Nucleus accumbens (tissue), 56 donors: Measurements from ENCODE around the gene SUMF1.

ENCODE experiments used
- DNase-seq, 56 donors: peaks; one replicate each; lab custom pipeline; 2025; lab: John Stamatoyannopoulos, UW

SUMF1 gene

DNA sequence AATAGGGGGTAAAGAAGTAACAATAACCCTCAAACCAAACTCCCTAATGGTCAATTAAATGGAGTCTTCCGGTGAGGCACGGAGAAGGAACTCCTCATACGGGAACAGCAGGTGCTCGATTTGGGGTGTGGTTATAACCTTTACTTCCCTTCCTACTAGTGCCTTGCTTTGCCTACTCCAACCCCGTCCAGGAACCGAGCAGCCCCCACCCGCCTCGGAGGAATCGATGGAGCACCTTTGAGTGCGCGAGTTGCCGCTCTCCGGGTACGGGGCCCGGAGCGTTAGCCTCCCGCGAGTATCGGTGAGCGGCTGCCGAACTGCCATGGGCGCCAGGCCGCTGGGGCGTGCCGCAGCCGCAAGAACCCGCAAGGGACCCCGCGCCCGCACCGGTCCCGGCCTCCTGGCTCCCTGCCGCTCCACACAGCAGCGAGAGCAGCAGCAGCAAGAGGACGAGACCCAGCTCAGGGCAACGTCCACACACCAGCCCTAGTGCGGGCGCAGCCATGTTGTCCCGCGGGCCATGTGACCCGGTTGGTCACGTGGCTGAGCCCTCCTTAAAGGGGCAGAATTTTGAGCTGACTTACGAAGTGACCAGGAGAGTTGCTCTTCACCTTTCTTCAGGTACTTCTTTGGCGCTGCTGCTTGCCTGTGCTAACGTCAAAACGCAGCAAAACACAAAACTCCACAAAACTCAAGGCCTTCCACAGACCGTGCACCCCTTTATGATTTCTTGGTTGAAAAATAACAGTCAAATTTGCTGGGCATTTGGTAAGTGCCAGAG lies at the start of gene SUMF1:
SUMF1 (minus strand) TSS at position 529 of the 781 bp plus-strand sequence; CDS start at position 505, 24 bp downstream.
- peak in 55 of 56 donors; percentile 18 to 90 (median 75) for DNase-seq

DNA sequence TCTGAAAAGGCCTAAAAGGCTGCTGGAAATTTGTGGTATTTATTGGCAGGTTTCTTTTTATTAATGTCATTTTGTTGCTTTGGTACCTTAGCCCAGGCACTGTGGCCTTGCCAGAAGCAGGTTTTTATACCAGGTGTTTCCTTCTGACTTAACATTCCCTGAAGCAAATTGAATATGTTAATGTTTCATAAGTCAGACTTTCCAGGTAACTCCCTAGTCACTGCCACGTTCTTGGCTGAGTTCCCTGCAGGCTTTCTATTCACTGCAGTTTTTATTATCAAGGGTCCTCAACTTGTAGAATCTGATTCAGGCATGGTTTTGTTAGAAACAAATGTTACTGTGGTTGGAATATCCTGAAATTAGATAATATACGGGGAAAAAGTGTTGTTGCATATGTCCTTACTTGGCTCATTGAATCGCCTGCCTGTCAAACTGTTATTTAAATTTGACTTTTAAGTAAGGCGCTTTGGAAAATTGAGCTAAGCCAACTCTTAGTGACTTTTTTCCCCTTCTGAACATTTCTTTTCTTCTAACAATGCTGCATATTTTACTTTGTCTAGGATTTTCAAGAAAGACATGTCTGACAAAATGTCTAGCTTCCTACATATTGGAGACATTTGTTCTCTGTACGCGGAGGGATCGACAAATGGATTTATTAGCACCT lies 49.0 kb upstream of the SUMF1 start:
- DNase-seq = no peak

DNA sequence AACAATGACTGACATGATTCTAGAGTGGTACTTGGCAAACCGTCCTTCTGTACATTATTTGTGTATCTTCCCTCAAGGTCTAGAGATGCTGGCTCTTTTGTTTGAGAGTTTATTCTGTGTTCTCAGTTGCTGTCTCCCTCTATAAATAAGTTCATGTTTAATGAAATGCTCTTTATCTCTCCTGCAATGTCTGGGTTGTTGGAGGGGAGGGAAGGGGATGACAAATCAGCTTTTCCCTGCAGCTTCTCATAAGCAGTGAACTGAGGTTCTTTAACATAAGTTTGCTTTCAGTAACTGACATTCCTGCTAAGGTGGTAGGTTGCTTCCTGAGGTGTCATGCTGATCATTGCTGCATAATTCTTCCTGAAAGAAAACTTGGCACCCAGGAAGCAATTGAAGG lies 47.8 kb upstream of the SUMF1 start:
- DNase-seq = no peak

DNA sequence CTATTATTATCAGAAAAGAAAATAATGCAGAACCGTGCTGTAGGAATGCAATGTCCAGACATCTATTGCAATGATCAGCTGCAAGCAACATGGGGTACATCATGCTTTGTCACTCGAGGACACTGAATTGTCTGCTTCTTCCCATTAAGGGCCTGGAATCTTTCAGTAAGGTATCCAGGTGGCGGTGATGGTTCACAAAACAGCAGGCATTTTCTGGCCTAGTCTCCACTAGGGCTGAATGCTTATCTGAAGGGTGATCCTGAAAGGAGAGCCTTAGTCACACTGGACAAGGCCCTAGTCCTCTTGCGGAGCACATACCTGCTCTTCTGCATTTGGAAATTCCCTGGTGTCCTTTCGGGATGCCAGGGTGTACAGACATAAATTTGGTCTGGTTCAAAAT lies 47.3 kb upstream of the SUMF1 start:
- DNase-seq = no peak

DNA sequence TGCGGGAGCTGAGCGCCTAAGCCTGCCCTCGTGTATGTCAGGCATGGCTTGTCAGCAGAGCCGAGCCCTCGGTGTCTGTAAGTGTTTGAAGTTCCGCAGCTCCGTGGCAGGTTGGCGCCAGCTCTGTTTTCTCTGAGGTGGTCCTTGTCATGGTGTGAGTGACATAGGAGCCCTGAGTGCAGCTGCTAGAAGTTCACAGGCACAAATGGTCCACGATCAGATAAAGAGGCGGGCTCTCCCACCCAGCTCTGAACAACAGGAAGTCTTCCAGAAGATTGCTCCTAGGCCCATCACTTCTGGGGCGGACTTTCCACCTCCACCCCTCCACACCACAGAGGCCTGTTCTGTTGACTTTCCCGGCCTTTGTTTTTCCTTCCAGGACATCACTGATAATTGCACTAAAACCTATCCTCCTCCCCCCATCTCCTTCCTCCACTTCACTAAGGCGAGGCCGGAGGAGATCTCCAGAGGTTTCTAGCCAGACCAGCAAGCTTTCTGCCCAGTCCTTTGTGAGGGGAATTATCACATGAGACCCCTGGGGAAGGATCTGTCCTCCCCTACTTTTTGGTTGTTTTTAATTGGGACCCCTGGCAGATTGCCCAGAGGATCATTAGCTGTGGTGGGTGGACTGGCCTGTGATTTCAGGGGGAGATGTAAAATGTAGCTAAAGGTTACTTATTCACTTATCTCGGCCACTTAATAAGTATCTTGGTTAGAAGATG lies 46.0 kb upstream of the SUMF1 start:
- no peak for DNase-seq

DNA sequence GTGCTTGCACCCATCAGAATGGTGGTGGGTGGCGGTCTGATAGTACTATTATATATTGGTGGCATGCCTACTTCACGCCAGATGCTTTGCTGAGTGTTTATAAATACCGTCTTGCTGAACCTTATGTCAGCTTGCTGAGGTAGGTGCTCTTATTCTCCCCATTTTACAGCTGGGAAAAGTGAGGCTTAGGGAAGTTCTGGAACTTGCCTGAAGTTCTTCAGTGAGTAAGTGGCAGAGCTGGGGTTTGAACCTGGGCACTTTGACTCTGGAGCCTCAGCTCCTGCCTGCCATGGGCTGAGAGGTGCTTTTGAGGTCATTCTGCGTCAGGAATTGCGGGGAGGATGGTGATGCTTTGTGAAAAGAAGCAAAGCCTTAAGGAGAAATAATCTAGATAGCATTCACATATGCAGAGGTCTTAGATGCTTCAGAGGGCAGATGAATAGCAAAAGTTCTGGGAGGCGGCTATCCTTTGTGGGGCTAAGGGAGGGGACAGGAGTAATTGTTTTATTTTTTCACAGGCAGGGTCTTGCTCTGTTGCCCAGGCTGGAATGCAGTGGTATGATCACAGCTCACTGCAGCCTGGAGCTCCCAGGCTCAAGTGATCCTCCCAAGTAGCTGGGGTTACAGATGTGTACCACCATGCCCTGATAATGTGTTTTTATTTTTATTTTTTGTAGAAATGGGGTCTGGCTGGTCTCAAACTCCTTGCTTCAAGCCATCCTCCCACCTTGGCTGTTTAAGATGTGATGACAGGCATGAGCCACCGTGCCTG lies 44.6 kb upstream of the SUMF1 start:
- no peak for DNase-seq

DNA sequence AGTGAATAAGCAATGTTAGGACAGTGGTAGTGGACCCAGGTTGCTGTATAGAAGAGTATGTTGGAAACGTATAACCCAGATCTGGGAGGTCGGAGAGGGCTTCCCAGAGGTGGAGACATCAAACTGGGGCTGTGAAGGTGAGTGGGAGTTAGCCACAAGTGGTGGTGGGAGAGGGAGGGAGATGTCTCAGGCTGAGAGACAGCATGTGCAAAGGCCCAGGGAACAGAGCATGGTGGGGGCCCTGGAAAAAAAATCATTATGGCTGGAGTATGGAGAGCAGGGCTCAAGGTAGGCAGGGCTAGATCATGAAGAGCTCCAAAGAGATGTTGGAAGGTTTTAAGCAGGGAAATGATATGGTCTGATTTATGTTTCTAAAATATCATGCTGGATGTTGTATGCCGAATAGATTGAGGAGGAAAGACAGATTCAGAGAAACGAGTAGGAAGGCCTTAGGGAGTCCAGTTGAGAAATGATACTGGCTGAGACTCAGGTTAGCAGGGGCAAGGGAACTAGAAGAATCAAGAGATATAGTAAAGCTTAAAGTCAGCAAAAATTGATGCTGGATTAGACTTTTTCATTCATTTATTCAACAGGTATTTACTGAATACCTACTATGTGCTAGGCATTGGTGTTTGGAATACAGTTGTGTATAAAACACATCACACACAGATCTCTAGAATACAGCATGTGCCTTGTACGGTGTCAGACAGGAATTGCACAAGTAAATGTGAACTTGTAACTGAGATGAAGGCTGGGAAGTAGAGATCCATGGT lies 43.1 kb upstream of the SUMF1 start:
- no peak for DNase-seq

DNA sequence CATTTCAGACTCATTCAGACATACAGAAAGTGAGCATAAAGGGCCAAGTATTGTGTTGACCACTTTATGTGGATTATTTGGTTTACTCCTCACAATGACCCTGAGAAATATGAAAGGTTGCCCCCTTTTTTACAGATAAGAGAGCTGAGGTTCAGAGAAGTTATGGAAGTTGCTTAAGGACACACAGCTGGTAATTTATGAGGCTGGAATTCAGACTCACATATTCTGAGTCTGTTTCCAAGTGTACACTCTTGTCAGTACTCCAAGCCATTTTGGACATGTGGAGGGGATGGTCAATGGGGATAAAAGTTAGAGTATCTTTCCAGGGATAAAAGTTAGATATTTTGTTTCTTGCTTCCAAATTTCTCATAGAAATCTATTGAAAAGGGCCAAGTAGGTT lies 42.0 kb upstream of the SUMF1 start:
- DNase-seq = no peak

DNA sequence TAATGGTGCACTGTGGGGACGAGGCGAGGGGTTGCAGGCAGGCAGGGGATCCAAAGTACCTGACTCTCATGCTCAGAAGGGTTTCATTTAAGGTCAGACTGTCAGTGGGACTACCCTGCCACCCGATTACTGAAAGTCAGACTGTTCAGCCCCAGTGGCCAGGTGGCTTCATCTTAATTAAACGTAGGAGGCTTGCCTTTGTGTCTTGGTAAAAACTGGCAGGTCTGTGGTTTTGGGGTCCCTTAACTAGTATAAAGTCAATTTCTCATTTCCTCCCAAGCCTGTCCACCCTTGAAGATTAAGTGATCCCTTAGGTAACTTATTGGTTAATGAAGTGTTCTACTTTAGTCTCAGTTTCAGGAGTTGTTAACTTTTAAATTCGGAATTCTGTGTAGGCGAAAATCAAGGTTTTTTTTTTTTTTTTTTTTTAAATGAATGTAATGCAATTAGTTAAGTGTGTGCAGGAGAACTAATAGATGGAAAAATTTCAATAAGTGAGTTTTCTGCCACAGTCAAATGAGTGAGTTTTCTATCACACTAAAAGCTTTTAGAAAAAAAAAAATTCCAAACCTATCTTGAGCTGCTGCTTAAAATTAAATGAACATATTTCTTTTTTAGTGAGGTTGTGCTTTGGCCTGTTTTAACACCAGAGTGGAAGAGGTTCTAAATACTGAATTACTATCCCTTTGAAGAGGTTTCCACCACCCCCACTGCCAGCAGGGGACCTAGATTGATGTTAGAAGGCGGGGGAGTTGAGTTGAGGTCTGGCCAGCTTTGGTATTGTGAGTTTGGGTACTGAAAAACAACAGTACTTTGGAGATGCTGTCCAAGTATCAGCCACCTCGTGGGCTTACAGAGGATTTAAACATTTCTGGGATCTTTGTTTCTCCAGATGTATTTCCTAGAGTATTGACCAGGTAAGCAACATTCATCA lies 41.2 kb upstream of the SUMF1 start:
- no peak for DNase-seq

DNA sequence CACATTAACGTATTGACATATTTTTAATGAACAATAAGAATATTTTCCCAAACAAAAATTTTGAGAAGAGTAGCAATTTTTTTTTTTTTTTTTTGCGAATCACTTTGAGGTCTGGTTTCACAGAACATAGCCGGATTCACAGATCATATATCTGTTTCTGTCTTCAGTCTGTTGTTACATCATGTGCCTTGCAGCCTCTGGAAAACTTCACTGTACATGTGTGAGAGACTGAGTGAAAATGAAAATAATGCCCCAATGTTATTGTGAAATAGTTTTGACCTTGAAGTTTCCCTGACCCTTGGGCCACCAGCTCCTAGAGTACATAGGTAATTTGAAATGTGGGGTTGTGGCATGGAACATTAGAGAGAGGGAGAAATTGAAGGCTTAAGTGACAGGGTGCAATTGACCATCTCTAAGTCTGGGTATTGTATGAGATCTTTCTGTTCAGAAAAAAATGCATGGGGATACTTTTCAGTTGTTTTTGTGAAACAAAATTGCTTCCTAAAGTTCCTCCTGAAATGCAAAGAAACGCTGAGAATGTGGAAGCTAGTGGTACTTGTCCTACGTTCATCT lies 40.0 kb upstream of the SUMF1 start:
- DNase-seq = no peak

DNA sequence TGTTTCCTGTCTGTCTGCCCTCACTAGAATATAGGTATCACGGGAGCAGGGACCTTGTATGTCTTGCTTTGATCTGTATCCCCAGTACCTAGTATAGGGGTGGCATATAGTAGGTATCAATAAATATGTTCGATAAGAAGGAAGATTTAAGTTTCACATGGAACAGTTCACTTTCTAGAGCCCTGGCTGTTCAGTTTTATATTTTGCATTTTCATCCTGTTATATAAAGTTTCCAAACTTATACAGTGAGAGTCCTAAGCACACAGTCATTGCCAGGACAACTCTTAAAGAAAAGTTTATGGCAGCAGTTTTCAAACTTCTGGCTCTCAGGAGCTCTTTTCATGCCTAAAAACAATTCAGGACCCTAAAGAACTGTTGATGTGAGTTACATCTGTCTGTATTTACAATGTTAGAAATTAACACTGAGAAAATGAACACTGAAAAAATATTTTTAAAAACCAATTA lies 39.5 kb upstream of the SUMF1 start:
- DNase-seq = no peak

DNA sequence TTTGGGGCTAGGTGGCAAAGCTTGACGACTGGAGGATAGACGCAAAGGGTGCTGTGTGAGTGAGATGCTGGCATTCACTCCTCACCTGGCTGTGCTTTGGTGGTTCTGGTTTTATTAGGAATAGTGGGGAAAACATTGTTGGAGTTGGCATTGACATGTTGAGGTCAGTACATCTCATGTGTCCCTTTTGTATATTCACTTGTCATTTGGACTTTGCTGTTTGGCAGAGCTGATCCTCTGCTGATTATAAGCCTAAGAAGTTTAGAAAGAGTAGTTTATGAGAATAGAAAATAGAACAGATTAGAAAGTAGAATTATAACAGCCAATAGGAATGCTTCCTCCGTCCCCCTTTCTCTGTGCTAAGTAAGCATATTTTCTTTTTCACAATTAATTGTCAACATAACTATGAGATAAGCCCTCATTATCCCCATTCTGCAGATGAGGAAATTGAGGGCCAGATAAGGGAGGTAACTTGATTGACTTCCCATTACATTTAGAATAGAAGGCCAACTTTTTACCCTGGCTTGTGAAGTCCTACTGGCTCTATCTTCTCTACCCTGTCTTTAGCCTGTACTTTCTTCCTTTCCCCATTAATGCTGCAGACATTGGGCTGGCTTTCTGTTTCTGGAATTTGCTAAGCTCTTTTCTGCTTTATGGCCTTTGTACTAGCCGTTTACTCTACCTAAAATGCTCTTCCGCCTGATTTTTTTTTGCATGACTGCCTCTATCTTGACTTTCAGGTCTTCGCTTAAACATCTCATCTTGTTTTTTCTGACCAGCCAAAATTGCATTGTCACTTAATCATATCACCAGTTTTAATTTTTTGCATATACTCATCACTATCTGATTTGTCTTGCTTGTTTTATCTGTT lies 38.9 kb upstream of the SUMF1 start:
- no peak for DNase-seq

DNA sequence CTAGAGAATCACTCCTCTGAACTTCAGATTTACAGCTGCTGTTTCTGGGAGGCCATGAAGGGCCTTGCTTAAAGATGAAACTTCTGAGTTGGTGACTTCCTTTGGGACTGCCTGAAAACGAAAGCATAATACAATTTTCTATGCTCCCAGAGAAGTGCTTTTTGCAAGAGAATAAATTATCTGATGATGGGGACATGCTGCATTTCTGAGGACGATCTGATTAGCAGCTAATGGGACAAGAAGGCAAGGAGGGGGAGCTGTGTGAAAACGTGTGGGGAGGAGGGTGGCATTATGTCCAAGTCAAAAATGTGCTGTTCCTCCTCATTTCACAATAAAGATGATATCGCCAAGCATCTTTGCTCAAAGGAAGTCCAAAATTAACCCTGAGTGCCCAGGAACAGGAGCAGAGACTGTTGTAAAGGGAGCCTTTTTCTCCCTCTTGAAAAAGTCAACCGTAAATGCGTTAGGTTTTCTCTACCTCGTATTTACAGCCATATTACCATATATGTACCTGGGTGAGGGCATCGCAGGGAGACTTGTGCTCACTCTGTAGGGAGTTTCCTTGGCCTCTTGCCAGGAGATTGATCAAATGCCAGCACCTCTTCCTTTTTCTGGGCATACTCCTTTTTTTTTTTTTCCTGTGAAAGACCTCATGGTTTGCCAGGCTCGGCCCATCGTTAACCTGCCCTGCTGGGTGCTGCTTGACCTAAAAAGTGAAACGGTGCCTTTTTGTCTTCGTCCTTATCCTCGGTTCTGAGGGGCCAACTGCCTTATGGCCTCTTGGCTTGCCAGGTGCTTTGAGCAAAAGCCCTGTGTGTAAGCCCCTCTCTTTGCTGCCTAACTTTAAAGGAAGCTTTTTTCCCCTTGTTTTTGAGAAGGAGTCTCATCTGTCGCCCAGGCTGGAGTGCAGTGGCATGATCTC lies 37.5 kb upstream of the SUMF1 start:
- peak in 1 of 56 donors; percentile 22 for DNase-seq

DNA sequence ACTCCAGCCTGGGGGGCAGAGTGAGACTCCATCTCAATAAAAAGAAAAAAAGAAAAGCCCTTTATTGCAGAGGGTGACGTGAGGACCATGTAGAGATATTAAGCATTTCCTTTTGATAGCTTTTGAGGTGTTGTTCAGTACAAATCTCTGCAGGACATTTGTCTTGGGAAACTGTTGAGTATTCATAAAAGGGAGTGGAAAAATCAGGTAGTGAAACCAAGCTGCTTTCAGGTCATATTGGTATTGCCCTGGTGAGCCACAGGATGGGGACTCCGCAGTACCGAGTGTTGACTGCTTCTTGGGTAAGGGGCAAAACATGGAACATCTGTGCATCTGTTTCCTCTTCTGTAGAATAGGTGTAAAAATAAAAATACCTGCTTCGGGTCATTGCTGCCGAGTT lies 36.0 kb upstream of the SUMF1 start:
- no peak for DNase-seq

DNA sequence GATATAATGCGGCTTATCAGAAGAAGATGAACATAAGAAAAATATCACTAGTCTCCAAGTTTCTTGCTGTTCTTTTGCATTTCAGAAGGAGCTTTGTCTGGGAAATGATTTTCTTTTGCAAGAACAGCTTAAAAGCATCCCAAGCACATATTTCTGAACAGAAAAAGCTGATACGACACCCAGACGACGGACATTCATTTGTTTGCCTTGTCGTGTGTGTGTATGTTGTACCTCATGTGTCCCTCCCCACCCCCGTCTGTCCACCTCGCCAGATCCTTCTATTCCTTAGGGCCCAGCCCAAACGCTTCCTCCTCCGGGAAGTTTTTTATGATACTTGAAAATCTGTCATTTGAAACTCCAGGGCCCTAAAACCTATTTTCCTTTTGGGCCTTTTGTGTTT lies 34.9 kb upstream of the SUMF1 start:
- DNase-seq = no peak

DNA sequence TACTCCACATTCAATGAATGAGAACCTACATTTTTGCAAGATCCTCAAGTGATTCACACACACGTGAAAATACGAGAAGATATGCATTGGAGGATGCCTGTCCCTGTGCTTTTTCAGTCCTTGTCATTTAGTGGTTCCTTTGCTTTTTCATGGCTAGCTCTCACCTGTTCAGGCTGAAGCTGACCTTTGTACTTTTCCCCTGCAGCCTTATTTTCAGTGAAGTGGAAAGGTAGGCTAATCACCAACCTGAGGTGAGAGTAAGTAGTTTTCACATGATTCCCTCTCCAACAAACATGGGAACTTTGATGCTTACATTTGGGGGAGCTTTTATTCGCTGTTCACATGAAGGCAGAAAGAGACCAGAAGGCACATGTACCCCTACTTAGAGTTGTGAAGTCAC lies 34.4 kb upstream of the SUMF1 start:
- no peak for DNase-seq
